Right lobe of liver (tissue), 6 donors: ENCODE results near the gene AIG1. TPM values are rescaled to one million over a fixed set of nuclear protein-coding genes. Genes with fewer than 3 reads are reported as not detected.

ENCODE experiments used
- ATAC-seq, 4 donors: fragments of 200-7000 bp; cut with Tn5 transposase; one replicate each; pipeline ENCODE4 v1.9.1; 2020; ENCODE audit warnings: mild to moderate bottlenecking in 4 of 4, moderate library complexity in 4 of 4
- DNase-seq, 3 donors: peaks; one replicate each; pipeline ENCODE4 v3.0.0-alpha.2; 2020
- H3K27ac ChIP-seq, 3 donors: fragments of 200-600 bp; one replicate each; pipeline ENCODE4 v1.8.0; 2022
- H3K27me3 ChIP-seq, 2 donors: fragments of 200-600 bp; one replicate each; pipeline ENCODE4 v1.8.0; 2022
- H3K36me3 ChIP-seq, 4 donors: fragments of 200-600 bp; sonication (generic) in 1 of 4; one replicate each; pipeline versions ENCODE4 v1.5.1 to v1.8.0; 2017 to 2022; ENCODE audit warnings: control low read depth in 1 of 4
- H3K4me1 ChIP-seq, 4 donors: fragments of 200-600 bp; sonication (generic) in 1 of 4; one replicate each; pipeline versions ENCODE4 v1.5.1 to v1.8.0; 2017 to 2022; ENCODE audit warnings: control low read depth in 1 of 4
- H3K4me3 ChIP-seq, 3 donors: fragments of 200-600 bp; one replicate each; pipeline ENCODE4 v1.8.0; 2022
- H3K9me3 ChIP-seq, 4 donors: fragments of 200-600 bp; sonication (generic) in 1 of 4; one replicate each; pipeline versions ENCODE4 v1.5.1 to v1.8.0; 2017 to 2022; ENCODE audit warnings: control low read depth in 1 of 4
- CTCF ChIP-seq, 4 donors: fragments of 200-600 bp in 3 of 4; fragments of 450-650 bp in 1 of 4; IDR thresholded peaks; one replicate each; pipeline versions ENCODE4 v1.5.1 to v1.8.0; 2016 to 2022; ENCODE audit warnings: antibody characterized with exemption in 4 of 4, mild to moderate bottlenecking in 2 of 4
- POLR2A ChIP-seq: fragments of 450-650 bp; IDR thresholded peaks from one replicate; pipeline ENCODE4 v1.6.1; 2017; ENCODE audit warnings: antibody characterized with exemption, mild to moderate bottlenecking
- WGBS: methylation state at CpG from one replicate; pipeline ENCODE4 v1.1.6; 2018; ENCODE audit warnings: low coverage, low lambda C conversion rate; ENCODE audit not compliant: insufficient coverage; ENCODE audit errors: missing lambda C conversion rate; 5-methylcytosine and 5-hydroxymethylcytosine counted together
- intact Hi-C, 2 donors: fragments of 100-400 bp; cut with DNase I; formaldehyde crosslinking; loops; one replicate each; pipeline versions ENCODE4 v1.11.2 to v1.14.1; 2022
- total RNA-seq, 6 experiments: library from RNA; depleted of rRNA in 2 of 6; stranded (reverse); fragments of >200 nt in 2 of 6; fragmentation: NEBNext Ultra II Directional in 3 of 6; extraction: Animal tissue kit (Norgen Biotek cat#: 25700) in 3 of 6; gene quantifications; one replicate each; pipeline versions ENCODE4 v1.1.0 to v1.2.4, GENCODE V29; 2016 to 2023
- donor health status: DM: no; HTN: yes; CAD: no.
- donor health status: DM: no; HTN: no; CAD: no.
- donor health status: DM: no; HTN: no; CAD: no.
- donor health status: DM: no; HTN: yes; CAD: no.
- donor health status: DM: no; HTN: yes; CAD: no.

Gene AIG1
- total RNA-seq, 6 experiments from 2014 or later, result 81.4 to 151 (median 111) TPM

DNA sequence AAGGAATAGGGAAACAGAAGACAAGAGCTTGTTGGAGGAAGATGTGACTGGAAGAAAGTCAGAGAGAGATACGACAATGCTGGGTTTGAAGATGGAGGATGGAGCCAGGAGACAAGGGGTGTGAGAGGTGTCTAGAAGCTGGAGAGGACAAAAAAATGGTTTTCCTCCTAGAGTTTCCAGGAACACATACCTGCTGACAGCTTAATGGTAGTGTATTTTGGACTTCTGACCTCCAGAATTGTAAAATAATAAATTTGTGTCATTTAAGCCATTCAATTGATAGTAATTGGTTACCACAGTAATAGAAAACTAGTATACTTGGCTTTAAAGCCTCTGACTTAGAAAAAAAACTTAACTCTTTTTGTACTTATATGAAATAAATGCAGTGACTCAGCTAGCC is 3.6 kb downstream of the AIG1 start:
- no peak for ATAC-seq

GRCh38 chr6:143064951-143065683 is 4.4 kb downstream of the AIG1 start:
- TF ChIP-seq POLR2A (no peak), CTCF (IDR thresholded peaks at IDR 0.05) (no peak)
- intact Hi-C loops, result loop anchor here in 1 of 2 donors (10.0 kb wide), 1 partner anchor 50 kb away; no protein-coding TSS in a partner anchor
- 30% methylated on average over 4 of the region's 4 CpGs for WGBS
- Histone ChIP-seq H3K36me3 (no peaks in the 10 kb centered on the region), H3K27ac (no peak overlapping the region), H3K9me3 (no peaks in the 10 kb centered on the region), H3K27me3 (no peaks in the 10 kb centered on the region), H3K4me3 (no peak overlapping the region), H3K4me1 (peaks cover 0 to 36% (median 12%) of the 10 kb centered on the region in 4 donors)
- no peak for ATAC-seq
- no peak for DNase-seq

More for the DNA sequence above, 3.6 kb downstream of the AIG1 start:
- TF ChIP-seq CTCF (IDR thresholded peaks at IDR 0.05), result no peak
- no peak for TF ChIP-seq POLR2A
- no peak overlapping the region for H3K4me3 ChIP-seq
- H3K4me1 ChIP-seq, result peaks cover 0 to 35% (median 12%) of the 10 kb centered on the region in 4 donors
- no peaks in the 10 kb centered on the region for H3K36me3 ChIP-seq
- intact Hi-C loops, result loop anchor here in 1 of 2 donors (10.0 kb wide), 1 partner anchor 51 kb away; no protein-coding TSS in a partner anchor
- 100% methylated on average over 1 of the region's 1 CpG for WGBS
- no peaks in the 10 kb centered on the region for H3K27me3 ChIP-seq
- DNase-seq, result no peak
- H3K9me3 ChIP-seq, result no peaks in the 10 kb centered on the region
- no peak overlapping the region for H3K27ac ChIP-seq

GRCh38 chr6:143068001-143068400 is 7.3 kb downstream of the AIG1 start:
- Histone ChIP-seq H3K36me3 (no peaks in the 10 kb centered on the region), H3K4me3 (no peak overlapping the region), H3K27me3 (no peaks in the 10 kb centered on the region), H3K9me3 (no peaks in the 10 kb centered on the region), H3K27ac (no peak overlapping the region), H3K4me1 (peaks cover 0 to 25% (median 6%) of the 10 kb centered on the region in 4 donors)
- DNase-seq, result no peak
- WGBS, result 100% methylated on average over 1 of the region's 1 CpG
- ATAC-seq, result no peak
- intact Hi-C loops, result loop anchor here in 1 of 2 donors (10.0 kb wide), 1 partner anchor 47 kb away; no protein-coding TSS in a partner anchor
- TF ChIP-seq CTCF (IDR thresholded peaks at IDR 0.05) (no peak), POLR2A (no peak)

DNA sequence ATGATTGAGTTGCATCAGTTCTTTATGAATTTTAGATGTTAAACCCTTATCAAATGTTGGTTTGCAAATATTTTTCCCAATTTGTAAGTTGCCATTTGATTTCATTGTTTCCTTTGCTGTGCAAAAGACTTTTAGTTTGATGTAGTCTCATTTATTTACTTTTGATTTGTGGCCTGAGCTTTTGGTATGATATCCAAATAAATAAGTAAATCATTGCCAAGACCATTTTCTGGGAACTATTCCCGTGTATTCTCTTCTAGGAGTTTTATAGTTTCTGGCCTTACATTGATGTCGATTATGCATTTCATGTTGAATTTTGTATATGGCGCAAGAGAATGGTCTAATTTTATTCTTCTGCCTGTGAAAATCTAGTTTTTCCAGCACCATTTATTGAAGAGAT is 13.4 kb downstream of the AIG1 start:
- H3K4me3 ChIP-seq, result no peak overlapping the region
- intact Hi-C loops, result no loop called here
- ATAC-seq (peak; percentile 66 to 77 (median 71)), DNase-seq (no peak)
- H3K9me3 ChIP-seq, result no peaks in the 10 kb centered on the region
- H3K27ac ChIP-seq, result peak overlapping the region; percentile 17 to 73 (median 60)
- peaks cover 0 to 34% (median 5%) of the 10 kb centered on the region in 4 donors for H3K4me1 ChIP-seq
- WGBS, result 35% methylated on average over 3 of the region's 3 CpGs
- no peaks in the 10 kb centered on the region for H3K27me3 ChIP-seq
- TF ChIP-seq CTCF (IDR thresholded peaks at IDR 0.05), result no peak
- no peak for TF ChIP-seq POLR2A
- no peaks in the 10 kb centered on the region for H3K36me3 ChIP-seq
